D721Med (cell line): ENCODE results near the gene ME3.

Experiments used
- DNase-seq: peaks from one replicate; pipeline ENCODE4 v3.0.0; 2011; ENCODE audit warnings: low spot score; ENCODE audit not compliant: insufficient read length
- FAIRE-seq: peaks from 2 replicates; lab custom pipeline; 2011; peaks lifted over from hg19 to GRCh38; lab: Jason Lieb, UNC
- TF ChIP-seq, protein P1 (sequence below): IDR thresholded peaks from 2 replicates; pipeline ENCODE4 v1.5.1; 2012; ENCODE audit warnings: mild to moderate bottlenecking, control low read depth; ENCODE audit not compliant: insufficient read depth; ENCODE audit errors: missing control alignments

The ME3 gene

DNA sequence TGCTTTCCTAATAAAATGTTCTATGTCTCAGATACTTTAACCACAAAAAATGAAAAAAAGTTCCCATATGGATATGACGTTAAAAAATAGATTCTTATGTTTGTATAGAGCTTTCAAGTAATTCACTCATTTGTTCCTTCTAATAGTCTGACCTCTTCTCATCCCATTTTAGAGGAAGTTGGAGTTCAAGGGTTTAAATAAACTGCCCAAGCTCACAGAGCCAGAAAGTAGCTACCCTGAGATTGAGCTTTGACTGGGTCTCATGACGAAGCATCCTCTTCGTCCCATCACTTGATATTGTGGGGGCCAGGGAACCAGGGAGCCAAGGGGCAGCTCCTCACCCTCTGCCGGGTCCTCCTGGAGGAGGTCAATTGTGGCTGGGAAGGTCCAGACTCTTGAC lies 181.4 kb downstream of the ME3 start:
- no peak for DNase-seq
- FAIRE-seq: no peak
- TF ChIP-seq, protein P1, sequence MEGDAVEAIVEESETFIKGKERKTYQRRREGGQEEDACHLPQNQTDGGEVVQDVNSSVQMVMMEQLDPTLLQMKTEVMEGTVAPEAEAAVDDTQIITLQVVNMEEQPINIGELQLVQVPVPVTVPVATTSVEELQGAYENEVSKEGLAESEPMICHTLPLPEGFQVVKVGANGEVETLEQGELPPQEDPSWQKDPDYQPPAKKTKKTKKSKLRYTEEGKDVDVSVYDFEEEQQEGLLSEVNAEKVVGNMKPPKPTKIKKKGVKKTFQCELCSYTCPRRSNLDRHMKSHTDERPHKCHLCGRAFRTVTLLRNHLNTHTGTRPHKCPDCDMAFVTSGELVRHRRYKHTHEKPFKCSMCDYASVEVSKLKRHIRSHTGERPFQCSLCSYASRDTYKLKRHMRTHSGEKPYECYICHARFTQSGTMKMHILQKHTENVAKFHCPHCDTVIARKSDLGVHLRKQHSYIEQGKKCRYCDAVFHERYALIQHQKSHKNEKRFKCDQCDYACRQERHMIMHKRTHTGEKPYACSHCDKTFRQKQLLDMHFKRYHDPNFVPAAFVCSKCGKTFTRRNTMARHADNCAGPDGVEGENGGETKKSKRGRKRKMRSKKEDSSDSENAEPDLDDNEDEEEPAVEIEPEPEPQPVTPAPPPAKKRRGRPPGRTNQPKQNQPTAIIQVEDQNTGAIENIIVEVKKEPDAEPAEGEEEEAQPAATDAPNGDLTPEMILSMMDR: no peak

DNA sequence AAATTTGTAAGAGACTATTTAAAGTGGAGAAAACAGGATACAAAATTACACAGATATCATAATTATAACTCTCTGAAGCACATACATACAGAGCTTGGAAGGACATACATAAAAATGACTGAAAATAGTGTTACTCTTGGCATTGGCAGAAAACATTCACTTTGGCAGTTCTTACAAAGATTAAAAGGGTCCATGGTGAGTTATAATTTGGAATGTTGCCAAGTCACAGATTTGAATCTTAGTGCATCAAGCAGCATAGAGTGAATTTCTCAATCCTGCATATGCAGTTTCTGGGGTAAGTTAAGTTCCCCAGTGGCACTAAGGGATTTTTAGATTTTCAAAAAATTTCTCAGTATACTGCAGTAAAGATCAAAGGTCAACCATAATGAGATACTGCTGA lies 181.8 kb downstream of the ME3 start:
- TF ChIP-seq, protein P1: no peak
- DNase-seq (no peak), FAIRE-seq (no peak)

DNA sequence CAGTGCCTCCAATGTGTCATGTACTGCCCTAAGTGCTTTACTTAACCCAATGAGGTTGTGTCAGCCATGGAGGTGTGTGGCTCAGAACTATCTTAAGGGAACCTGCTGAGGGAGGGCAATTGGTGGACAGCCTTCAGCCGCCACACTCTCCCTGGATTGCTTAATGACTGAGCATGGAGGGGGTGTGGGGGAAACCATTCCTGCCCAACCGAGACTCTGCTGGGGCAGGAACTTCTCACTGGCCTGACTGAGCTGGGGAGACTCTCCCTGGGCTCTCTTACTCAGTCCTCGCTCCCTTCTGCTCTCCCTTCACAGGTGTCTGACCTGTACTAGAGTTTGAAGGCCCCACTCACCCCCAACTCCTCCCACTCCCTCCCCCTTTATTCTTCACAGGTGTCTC lies 183.0 kb downstream of the ME3 start:
- DNase-seq (no peak), FAIRE-seq (no peak)
- TF ChIP-seq, protein P1: no peak

DNA sequence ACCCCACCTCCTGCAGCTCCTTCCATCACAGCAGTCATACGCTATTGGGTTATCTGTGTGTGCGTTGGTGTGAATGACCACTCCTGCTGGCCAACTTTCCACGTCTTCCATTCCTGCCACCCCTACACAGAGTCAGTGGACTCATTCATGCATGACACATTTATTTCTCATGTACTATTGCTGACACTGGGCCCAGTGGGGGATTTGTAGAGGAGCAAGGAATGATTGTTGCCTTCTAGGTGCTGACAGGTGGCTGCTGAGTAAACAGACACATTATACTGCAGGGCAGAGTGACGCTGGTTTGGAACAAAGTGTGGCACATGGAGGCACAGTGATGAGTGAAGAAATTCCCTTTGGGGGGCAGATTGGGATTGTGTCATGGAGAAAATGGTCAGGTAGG lies 183.9 kb downstream of the ME3 start:
- no peak for DNase-seq
- FAIRE-seq: no peak
- TF ChIP-seq, protein P1: no peak

DNA sequence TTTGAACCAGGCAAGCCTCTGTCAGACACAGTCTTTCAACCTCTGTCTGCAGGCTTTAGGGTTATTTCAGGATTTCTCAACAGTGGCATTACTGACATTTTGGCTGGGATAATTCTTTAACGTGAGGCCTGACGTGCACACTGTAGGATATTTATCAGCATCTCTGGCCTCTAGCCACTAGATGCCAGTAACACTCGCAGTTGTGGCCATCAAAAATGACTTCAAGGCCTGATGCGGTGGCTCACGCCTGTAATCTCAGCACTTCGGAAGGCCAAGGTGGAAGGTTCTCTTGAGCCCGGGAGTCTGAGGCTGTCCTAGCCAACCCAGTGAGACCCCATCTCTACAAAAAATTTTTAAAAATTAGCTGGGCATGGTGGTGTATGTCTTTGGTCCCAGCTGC lies 184.7 kb downstream of the ME3 start:
- no peak for FAIRE-seq
- no peak for DNase-seq
- TF ChIP-seq, protein P1: no peak

DNA sequence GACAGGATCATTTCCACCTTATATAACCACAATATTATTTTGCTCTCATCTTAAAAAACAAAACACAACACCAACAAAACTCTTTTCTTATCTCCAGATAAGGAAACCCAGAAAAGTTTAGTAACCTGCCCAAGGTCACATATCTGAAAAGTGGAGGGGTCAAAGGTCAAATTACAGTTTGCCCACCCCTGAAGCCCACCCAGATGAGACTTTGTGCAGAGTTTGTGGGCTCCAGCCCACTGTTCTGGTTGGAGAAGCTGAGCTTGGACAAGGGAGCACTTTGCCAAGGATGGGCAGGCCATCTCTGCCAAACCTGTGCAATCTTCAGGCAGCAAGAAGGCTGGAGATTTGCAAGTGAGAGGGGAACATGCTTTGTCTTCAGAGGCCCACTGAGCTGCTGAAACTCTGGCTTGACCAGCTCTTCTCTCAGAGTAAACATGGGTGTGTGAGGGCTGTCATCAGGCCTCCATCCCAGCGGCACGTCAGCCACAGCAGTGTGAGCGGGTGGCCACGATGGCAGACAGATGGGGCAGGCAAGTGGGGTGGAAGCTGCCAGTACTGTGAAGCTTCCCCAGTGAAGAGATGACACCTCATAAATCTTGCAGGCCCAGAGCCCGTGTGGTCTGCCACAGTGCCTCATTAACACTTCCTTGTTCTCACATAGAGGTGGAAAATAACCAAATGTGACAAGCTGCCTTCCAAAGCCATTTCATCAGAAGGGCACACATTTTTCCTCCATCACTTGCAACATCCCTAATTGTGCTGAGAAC lies 186.0 kb downstream of the ME3 start:
- TF ChIP-seq, protein P1: no peak
- FAIRE-seq (no peak), DNase-seq (no peak)

DNA sequence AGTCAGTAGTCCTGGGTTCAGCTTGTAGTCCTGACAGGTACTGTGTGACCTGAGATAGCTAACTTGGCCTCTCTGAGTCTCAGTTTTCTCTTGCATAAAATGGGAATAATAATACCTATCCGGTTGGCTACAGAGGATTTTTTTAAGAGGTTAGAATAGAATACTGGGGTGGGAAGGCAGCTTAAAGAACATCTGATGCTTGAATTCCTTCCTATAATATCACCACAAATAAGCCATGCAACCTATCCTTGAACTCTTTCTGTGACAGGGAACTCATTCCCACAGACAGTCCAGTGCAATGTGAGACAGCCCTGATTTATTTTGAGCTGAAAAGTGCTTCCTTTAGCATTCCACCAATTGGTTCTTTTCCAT lies 187.6 kb downstream of the ME3 start:
- DNase-seq (no peak), FAIRE-seq (no peak)
- TF ChIP-seq, protein P1: no peak
